AG08396 (cell line): ENCODE data around the gene CACNA1G.

ENCODE experiments used
- DNase-seq: peaks from one replicate; pipeline ENCODE4 v3.0.0; 2012; ENCODE audit warnings: low spot score, mixed read lengths

Gene CACNA1G

GRCh38 chr17:50533720-50534148, 26.8 kb upstream of the CACNA1G start:
- DNase-seq, result peak; percentile 59

GRCh38 chr17:50534222-50534978, 26.1 kb upstream of the CACNA1G start:
- DNase-seq, result no peak

DNA sequence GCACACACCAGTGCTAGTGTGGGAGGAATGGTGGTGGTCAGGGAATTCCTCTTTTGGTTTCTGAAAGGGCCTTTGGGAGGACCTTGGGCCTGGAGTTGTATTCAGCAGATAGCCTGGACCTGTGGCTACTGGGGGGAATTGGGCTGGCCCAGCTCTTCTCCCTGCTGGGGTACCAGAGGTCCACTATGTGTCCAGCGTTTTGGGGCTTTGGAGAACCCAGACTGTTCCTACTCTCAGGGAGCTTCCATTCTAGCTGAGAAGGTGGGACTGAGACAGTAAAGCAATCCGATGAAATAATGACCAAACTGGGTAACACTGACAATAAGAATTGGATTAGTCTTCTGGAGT, 25.6 kb upstream of the CACNA1G start:
- DNase-seq, result no peak

DNA sequence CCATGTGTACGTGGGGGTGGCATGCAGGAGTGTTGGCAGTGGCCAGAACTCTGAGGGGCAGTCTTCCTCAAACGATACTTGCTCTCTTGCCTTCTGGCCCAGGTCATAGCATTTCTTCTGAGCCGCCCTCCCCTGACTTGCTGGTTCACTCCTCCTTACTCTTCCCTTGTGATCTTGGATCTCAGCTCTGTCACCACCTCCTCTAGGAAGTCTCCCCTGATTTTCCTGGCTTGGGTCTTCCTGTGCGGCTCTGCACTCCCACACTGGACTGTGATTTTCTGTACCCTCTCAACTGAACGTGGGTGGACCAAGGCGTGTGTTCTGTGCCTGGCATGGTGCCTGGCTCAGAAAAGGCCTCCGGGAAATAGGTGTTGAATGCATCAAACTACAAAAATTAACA, 25.1 kb upstream of the CACNA1G start:
- no peak for DNase-seq

DNA sequence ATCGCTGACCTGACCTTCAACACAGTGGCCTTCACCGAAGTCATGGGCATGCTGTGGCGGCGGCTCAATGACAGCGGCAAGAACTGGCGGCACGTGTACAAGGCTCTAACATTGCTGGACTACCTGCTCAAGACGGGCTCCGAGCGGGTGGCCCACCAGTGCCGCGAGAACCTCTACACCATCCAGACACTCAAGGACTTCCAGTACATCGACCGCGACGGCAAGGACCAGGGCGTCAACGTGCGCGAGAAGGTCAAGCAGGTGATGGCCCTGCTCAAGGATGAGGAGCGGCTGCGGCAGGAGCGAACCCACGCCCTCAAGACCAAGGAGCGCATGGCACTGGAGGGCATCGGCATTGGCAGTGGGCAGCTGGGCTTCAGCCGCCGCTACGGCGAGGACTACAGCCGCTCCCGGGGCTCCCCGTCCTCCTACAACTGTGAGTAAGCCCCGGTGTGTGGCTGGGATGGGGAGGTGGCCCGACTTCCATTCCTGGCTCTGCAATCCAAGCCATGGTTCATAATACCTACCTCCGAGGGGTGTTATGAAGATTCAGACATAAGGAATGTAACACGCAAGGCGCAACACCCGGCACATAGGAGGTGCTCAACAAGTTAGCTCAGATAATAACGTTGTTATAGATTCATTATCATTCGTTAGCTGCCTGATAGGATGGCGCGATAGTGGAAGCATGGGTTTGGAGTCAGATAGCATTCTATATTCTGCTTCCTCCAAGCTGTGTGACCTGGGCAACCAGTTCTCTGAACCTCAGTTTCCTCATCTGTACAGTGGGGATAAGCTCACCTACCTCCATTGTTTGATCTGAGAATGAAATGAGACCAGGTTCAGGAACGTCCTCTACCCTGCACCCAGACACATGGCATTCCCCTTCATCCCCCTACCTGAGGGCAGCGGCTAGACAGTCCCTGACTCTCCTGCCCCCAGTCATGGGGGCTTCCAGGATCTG, 23.6 kb upstream of the CACNA1G start:
- no peak for DNase-seq

DNA sequence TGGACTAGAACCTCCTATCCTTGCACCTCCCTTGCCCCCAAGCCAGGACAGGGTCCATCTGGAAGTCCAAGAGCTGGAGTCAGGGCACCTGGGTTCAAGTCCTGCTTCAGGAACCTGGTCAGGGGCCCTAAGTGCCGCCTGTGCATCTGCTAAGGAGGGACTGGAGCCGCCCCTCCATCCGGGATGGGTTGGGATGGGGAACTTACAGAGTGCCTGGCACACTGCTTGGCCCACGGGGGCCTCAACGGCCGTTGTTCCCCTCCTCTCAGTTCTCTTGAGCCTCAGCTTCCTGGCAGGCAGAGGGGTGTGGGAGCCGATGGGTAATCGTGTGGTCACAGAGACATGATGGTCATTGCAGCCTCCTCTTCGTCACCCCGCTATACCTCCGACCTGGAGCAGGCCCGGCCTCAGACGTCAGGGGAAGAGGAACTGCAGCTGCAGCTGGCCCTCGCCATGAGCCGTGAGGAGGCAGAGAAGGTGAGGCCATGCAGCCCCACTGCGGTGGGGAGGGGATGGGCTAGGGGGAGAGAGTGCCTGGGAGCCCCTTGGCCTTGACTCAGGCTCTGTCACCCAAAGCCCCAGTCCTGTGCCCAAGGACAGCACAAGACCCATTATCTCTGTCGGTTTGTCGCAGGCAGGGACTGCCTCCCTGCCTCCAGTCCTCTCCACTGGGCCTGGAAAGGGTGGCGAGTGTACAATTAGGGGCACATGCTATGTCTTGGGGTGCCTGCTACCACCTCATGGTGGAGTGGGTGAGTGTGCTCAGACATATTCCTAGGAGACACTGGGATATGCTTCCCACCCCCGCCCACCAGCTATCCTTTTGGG, 22.6 kb upstream of the CACNA1G start:
- no peak for DNase-seq

- DNase-seq, result no peak
These were observed 21.7 kb upstream of the CACNA1G start for GRCh38 chr17:50538549-50539410.

DNA sequence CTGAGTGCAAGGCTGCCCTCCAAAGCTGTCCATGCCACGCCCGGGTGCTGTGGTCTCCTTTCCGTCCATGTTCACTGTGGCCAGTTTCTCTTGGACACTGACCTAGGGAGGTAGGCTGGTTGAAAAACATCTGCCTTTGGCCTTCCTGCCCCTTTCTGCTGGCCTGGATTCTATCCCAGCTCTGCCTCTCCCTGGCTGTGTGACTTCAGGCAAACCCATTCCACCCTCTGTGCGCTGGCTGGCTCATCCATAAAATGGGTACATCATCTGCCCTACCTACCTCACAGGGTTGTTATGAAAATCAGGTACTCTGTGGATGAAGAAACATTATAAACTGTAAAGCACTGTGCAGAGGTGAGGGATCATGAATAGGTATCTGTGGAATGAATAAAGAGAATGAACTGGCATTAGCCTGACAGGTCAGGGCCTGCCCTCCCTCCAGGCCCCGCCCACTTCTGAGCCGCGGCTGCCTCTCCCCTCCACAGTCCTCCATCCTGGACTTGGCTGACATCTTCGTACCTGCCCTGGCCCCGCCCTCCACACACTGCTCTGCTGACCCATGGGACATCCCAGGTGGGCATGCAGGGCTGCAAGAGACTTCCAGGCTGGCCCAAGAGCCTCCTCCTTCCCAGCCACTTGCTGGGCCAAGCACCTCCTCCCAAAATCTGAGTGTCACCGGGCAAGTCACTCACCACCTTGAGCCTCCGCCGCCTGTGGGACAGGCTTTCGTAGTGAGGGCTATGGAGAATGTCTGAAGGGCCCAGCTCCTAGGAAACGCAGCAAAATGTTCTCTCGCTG, 20.6 kb upstream of the CACNA1G start:
- no peak for DNase-seq

DNA sequence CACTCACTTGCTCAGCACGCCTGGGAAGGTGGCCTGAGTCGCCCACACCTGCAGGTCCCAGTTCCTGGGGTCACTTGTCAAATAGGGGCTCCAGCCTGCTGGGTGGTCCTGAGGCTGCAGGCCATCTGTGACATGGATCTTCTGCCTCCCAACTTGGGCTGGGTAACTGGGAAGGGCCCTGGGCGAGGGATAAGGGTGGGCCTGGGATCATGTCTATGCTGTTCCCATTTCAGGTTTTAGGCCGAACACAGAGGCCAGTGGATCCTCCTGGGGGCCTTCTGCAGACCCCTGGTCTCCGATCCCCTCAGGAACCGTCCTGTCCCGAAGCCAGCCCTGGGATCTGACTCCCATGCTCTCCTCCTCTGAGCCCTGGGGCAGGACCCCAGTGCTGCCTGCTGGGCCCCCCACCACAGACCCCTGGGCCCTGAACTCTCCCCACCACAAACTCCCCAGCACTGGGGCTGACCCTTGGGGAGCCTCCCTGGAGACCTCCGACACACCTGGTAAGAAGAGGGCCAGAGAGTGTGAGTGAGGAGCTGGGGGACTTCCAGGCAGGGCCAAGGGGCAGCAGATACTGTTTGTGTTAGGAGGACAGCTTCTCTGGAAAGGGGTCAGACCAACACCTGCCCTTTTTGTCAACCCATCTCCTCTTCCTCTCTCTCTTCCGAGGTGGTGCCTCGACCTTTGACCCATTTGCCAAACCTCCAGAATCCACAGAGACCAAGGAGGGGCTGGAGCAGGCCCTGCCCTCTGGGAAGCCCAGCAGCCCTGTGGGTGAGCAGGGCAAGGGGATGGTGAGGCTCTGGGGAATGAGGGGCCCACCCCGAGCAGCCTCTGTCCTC, 19.7 kb upstream of the CACNA1G start:
- DNase-seq, result no peak

DNA sequence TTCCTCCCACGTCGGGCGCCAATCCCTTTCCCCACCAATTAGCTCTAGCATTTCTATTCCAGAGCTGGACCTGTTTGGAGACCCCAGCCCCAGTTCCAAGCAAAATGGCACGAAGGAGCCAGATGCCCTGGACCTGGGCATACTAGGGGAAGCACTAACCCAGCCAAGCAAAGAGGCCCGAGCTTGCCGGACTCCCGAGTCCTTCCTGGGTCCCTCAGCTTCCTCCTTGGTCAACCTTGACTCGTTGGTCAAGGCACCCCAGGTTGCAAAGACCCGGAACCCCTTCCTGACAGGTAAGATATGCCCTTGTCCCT, 19.2 kb upstream of the CACNA1G start:
- DNase-seq, result no peak

- peak; percentile 99 for DNase-seq
These were observed 18.5 kb upstream of the CACNA1G start for GRCh38 chr17:50541716-50542688.

DNA sequence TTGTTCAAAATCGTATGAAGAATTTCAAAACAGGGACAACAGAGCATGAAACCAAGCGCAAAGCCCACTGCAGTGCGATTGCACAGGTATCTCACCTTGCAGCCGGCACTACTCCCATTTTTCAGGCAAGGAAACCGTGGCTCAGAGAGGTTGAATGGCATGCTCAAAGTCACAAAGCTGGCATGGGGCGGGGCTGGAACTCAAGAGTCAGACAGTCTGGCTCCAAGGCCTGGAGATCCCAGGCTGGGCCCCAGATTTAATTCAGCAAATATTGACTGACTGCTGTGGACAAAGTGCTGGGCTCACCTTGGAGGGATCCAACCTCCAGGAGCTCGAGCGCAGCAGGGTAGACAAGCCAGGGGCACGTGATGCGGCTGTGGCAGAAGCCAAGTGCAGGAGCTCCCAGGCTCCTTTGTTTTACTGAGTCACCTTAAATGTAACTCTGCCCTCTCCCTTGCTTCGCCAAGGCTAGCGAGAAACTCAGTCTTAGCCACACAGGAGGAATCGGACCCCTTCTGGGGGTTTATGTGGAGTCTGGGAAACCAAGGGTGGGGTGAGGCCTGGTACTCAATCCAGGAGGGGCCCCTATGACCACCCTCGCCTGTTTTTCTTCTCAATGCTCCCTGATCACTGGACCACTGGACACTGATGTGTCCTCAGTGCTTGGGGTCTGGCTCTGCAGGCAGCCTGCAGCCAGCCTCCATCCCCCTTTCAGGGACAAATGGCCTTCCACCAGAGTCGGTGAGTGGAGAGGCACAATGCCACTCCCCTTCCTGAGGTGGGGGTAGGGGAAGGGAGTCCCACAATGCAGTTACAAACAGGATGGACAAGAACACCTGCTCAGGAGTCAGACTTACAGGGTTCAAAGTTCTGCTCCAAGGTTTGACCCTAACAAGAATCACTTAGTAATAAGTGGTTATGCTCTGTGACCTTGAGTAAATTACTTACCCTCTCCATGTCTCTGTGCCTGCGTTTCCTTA, 17.4 kb upstream of the CACNA1G start:
- DNase-seq, result no peak

GRCh38 chr17:50544516-50544915, 16.0 kb upstream of the CACNA1G start:
- DNase-seq, result no peak

GRCh38 chr17:50545311-50545710, 15.2 kb upstream of the CACNA1G start:
- DNase-seq, result no peak

DNA sequence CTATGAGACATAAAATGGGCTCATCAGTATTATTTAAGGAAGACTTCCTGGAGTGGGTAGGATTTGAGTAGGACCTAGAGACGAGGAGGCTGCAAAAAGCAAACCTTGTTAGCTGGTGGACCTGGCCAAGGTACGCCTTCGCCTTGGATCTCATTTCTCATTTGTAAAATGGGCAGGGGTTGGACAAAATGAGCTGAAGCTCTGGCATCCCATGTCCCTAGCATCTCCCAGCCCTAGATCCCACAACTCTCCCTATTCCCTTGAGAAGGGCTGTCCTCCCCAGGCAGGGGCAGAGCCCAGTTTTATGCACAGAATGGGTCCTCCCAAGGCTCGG, 13.8 kb upstream of the CACNA1G start:
- DNase-seq, result no peak

DNA sequence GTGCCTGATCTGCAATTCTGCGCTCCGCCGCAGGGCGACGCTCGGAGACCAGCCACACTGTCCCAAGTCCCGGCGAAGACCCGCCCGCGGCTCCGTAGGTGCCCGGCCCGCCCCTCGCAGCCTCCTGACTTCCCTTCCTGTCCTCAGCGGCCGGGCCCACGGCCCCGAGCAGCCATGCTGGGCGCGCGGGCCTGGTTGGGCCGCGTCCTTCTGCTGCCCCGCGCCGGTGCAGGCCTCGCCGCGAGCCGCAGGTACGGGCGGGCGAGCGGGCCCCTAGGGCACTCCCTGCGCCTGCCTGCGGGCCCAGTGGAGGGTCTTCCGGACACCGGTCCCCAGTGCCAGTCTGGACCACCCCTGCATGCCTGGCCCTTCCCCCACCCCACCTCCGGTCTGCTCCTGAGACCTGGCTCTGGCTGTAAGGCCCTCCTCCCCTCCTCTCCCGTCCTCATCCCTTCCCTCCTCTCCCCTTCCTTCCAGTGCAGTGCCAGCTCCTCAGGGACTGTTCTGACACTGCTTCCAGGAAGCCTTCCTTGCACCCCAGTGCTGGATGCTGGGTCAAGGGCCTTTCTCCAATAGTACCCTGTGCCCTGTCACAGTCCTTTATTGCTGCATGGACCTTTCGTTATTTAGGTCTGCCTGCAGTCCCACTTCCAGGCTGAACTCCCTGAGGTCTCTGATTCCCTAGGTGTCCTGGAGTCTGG, 13.3 kb upstream of the CACNA1G start, which contains the start of gene SPATA20:
Gene SPATA20 (plus strand): TSS at position 140 of the 701 bp plus-strand sequence. CDS start 35 bp downstream, at position 175.
- peak; percentile 92 for DNase-seq

DNA sequence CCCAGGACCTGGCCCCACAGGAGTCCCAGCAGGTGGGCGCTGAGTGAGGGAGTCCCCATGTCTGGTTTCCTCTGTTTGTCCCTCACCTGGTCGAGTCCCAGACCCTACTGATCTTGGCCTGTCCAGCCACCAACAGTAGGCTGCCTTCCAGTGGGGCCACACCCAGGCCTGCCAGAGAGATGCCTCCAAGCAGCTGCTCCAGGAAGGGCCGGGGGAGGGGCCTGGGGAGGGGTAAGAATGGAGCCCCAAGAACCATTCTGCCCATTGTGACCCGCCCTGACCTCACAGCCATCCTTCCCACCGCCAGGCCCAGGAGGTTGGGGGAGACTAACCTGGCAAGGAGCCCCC, 12.8 kb upstream of the CACNA1G start:
- DNase-seq, result no peak
